Jurkat, Clone E6-1 (cell line): ENCODE data around the gene CD58.

Experiments used
- DNase-seq: peaks from one replicate; pipeline ENCODE4 v3.0.0-alpha.2; 2011; ENCODE audit warnings: low read depth, low spot score
- H3K4me3 ChIP-seq: 2 replicates; pipeline ENCODE4 v1.5.1; 2011; ENCODE audit warnings: mild to moderate bottlenecking, low read length, control low read depth, moderate library complexity

The CD58 gene

DNA sequence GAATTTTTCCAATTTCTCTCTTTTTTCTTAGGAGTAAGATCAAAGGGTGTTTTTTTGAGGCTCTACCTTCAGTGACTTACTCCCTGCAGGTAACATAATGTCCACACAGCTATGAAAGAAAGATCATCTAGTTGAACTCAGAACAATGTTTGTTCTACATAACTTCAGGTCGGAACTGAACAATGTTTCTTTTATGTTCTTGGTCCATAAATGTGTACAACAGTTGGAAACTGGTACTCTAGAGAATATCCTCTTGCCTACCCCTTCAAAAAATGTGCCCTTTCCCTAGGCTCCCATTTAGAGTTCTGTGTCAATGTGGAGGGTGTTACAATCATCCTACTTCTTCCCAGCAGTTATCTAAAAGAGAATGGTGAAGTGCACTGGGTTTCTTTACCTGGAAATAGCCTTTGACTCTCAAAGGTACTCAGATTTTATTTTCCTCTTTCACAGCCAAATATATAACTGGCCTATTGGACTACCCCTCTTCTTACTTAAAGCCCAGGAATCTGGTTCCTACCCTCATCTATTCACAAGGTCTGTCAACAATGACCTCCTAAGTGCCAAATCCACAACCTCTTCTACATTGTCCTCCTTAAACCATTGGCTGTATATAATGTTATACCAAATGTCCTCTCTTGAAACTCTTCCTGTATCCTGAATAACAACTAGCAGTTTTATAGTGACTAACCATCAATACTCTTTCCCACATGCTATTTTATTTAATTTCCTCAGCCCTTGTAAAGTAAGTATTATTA, 42.3 kb downstream of the CD58 start:
- DNase-seq: no peak
- no peak overlapping the region for H3K4me3 ChIP-seq

DNA sequence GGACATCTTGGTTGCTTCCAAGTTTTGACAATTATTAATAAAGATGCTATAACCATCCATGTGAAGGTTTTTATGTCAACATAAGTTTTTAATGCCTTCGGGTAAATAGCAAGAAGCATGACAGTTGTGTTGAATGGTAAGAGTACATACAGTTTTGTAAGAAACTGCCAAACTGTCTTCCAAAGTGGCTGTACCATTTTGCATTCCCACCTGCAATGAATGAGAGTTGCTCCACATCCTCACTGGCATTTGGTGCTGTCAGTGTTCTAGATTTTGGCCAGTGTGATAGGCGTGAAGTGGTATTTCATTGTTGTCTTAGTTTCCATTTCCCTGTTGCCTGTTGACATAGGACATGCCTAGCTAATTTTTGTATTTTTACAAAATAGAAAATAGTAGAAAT, 45.4 kb downstream of the CD58 start:
- DNase-seq: no peak
- H3K4me3 ChIP-seq: no peak overlapping the region

DNA sequence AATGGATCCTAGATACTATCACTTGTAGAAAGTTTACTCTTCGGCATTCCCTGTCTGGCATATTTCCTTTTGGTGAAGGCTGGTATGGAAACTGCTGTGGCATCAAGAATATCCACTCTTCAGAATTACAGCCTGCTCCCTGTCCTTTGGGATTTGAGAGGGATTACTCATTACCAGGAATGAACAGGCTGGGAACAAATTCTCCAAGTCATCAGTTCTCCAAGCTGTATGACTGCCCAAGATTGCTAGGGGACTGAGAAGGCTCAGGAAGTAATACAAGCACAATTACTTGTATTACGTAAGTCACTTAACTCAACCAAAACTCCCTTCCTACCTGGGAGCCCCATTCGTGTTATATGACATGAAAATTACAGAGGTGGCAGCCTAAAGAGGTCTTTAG, 49.6 kb downstream of the CD58 start:
- no peak for DNase-seq
- no peak overlapping the region for H3K4me3 ChIP-seq

DNA sequence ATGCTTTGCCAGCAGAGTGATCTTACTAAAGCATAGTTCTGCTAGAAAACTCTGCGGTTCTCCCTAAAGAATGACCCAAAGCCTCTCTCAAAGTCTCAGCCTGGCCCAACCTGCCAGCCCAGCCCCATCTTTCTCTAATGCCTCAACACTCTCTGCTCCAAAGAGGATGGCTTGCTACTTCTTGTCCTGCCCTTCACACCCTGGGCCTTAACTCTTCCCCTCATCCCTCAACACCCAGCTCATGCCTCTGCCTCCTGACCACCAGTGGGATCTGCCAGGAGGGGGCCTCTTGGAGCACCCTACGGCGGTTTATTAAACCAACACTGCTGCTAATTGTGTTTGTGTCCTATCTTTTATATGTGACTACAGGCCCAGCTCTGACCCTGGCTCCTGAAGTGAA, 52.4 kb downstream of the CD58 start:
- DNase-seq: no peak
- no peak overlapping the region for H3K4me3 ChIP-seq

DNA sequence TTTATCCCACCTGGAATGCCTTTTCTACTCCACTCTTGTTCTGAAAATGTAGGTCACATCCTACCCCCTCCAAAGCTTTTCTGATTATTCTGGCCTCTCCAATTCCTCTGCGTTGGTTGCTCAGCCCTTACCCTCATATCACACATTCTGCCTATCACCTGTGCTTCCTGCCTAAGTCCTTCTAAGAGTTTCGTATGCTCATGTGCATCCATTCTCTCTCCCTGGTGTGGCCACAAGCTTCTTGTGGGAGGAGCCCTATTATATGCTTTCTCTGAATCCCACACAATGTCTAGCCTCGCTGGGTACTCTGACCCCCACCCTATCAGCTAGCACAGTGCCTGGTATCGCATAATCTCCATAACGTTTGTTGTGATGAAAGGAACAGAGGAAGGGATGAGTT, 54.2 kb downstream of the CD58 start:
- H3K4me3 ChIP-seq: no peak overlapping the region
- peak; percentile 59 for DNase-seq

DNA sequence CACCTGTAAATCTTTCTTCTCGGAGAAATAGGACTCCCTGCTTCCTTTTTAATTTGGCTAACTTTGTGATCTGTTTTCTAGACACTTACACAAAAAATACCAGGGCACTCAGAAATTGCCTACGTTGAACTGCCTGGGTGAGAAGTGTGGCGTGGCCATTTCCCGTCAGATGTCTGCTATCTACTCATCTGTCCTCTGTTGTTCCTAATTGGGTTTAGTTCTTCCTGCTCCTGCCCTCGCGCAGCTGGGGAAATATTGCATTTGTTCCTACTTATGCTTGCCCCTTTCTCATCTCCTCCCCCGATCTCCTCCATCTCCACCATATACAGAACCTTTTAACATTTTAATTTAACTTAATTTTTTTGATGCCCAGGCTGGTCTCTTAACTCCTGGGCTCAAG, 55.1 kb downstream of the CD58 start:
- peak; percentile 78 for DNase-seq
- H3K4me3 ChIP-seq: peak overlapping the region; percentile 37

DNA sequence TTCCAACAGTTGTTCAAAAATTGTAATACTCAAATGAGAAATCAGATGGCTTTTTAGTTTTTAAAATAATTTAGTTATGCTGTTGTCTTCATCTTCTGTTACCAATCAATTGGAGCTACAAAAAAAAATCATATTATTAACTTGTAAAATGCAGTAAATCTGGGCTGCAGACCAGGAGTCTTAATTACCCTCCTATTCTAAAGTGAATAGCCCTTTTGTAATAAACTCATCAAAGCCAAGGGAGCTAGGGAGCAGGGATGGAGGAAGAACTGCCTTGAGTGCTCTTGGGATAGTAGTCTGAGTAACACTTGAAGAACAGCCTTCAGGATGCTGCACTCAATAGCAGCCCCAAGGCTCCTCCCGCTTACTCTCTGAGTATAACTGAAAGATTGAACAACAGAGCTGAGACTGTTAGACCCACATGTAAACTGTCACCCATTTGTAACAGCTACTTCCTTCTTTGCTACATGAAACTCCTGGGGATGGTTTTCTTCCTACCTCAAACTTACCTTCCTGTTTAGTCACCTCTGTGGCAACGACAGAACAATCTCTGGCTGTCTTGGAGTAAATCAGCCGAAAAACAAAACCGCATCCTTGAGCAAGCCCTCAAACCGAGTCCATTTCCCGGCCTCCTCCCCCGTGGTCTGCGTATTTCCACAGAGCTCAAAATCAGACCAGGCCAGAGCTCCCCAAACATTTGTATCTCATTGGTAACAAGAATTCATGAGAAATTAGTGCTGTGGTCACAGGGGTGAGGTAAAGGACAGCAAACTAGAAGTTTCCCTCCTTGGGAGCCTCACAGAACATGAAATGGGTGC, 55.9 kb downstream of the CD58 start:
- H3K4me3 ChIP-seq: peak overlapping the region; percentile 37
- DNase-seq: peak; percentile 96

DNA sequence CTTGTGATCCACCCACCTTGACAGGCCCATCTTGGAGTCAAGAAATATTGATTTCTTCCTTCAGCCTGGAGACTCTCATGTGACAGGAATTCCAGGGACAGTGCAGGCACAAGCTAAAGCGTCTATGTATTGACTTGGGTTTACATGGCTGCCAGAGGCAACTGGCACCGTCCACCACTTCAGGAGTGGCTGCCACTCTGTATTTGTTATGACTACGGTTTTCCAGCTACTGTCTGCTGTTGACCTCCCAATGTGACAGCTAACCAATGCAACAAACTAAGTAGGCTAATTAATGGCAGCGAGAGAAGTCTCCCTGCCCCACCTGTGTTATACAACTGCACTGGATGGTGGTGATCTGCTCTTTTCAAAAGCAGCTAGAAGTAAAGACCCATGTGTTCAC, 56.9 kb downstream of the CD58 start:
- H3K4me3 ChIP-seq: no peak overlapping the region
- no peak for DNase-seq

DNA sequence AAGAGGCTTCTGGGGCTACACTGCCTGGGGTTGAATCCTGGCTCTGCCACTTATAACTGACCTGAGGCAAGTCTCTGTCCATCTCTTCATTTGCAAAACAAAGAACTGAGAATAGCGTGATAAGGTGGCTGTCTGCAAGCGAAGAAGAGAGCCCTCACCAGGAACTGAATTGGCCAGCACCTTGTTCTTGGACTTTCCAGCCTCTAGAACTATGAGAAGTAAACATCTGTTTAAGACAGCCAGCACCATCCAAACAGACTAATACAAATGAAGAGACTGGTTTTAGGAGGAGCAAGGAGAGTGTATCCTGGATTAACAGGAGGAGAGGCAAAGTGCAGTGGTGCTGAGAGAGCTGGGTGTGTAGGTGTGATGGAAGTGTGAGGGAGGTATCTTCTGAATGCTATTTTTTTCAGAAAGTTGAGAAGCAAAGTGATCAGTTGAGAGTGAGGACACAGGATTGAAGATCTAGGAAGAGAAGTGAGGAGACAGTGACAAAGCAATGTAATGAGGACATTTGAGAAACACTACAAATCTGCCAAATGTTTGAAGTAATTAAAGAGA, 59.3 kb downstream of the CD58 start:
- H3K4me3 ChIP-seq: no peak overlapping the region

DNA sequence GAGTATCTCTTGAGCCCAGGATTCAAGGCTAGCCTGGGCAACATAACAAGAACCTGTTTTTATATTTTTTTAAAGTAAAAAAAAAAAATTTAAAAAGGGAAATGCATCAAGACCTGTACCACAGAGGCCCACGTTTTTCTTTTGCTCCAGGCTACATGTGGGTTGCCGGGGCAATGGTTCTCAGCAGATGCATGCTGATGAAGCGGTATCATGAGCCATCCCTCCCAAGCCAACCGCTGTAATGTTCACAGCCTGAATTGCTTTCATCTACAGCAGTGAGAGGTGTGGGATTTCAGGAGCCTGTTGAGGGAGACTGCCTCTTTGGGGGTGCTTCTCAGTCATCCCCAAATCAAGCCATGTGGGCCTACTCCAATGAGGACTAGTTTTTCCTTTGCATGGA, 60.5 kb downstream of the CD58 start:
- peak; percentile 69 for DNase-seq
- no peak overlapping the region for H3K4me3 ChIP-seq

More for the DNA sequence above, 59.3 kb downstream of the CD58 start:
- DNase-seq: no peak

DNA sequence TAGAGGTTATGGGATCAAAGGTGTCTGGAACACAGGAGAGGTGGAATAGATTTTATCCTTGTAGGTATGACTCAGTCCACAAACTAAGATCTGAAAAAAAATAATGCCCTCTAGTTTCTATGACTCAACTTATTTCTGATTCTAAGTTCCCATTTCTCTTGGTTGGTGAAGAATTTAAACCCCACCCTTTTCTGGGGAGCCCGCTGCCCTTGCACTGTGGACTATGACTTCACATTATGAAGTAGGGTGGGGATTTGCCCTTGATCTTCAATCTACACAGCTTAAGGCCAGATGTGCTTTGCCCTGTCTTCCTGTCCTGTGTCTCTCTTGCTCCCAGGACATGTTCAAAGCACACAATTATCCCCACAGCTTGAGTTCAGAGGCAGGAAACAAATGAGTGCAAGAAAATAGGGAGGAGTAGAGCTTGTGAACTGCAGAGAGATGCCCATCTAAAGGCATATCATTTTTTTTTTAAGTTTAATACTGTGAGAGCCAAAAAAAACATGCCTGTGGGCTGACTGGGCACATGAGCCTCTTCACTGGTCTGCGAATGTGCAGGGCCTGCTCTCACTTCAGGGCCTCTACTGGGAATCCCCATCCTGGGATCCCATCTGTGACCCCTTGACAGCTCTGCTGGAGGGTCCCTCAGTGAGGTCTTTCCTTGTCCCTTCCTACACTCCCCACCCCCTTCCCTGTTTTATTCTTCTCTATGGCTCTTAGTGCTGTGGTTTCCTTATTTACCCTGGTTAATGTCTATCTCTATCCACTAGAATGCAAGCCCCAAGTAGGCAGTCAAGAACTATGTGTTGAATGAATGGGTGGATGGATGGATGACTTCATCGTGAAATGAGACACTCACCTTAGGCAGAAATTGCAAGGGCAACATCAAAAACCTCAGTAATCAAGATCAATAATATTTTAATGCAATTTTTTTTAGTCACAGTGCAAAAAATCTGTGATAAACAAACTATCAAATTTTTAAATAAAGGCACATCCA, 61.5 kb downstream of the CD58 start:
- H3K4me3 ChIP-seq: no peak overlapping the region
- peak; percentile 37 for DNase-seq

DNA sequence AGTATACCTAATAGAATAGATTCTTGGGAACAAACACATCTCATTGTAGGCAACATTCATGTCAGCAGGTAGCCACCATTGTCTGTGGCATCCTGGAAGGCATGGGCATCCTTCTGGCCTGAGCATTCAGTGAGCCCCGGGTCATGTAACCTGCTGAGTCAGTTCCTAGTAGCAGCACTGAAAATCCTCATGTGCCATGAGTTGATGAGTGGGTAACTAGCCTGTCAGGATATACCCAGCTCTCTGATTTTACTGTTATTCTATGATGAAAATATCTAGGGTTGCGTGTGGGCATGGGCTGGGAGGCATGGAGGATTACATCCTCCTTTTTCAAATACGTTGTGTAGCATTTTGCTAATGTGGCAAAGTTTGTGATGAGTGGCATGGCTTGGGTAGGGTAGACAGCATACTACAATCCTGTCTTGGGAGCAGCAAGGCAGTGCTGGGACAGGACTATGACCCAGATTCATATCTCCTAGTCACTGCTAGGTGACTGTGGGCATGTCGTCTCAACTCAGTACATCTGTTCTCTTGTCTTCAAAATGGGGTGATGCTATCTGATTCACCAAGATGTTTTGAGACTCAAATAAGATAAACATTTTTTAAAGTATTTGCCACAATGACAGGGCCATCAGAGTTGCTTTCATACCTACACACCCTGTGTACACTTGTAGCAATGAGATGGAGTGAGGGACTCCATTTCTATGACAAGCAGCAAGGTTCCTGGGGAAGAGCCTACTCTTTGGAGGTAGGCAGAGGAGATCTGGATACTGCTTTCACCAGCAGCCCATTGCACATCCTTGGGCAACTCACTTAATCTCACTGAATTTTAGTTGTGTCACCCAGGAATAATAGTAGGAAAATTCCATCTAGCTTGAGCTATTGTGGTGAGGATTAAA, 62.5 kb downstream of the CD58 start:
- DNase-seq: no peak
- H3K4me3 ChIP-seq: no peak overlapping the region

DNA sequence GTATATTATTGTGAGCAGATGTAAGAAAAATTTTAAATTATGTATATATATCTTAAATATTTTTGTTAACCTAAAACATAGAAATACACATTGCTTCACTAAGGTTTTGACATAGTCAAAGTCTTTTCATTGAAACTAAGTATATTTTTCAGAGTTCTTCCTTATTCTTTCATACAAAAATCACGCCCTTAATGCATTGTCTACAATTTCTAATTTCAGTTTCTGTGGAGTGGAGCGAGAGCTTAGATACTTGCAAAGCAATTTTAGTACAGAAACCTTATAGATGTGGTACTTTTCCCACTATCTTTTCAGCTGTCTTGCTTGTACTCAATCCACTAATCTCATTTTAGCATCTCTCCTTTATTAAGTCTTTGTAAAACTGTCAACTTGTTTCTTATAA, 63.2 kb downstream of the CD58 start:
- DNase-seq: no peak
- H3K4me3 ChIP-seq: no peak overlapping the region

DNA sequence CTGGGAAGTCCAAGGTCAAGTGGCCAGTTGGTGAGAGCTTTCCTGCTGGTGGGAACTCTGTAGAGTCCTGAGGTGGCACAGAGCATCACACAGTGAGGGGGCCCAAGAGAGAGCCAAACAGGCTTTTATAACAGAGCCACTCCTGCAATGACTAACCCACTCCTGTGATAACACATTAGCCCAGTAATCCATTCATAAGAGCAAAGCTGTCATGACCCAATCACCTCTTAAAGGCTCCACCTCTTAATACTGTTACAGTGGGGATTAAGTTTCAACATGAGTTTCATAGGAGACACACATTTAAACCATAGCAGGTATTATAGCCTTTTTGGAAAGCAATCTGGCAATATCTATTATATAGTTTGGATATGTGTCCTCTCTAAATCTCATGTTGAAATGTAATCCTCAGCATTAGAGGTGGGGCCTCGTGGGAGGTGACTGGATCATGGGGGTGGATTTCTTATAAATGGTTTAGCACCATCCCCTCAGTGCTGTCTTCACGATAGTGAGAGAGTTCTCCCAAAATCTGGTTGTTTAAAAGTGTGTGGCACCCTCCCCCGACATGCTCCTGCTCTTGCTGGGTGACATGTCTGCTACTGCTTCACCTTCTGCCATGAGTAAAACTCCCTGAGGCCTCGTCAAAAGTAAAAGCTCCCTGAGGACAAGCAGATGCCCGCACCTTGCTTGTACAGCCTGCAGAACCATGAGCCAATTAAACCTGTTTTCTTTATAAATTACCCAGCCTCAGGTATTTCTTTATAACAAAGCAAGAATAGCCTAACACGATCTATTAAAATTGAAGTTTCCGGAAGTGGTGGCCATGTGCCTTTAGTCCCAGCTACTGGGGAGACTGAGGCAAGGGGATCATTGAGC, 64.5 kb downstream of the CD58 start:
- no peak for DNase-seq
- H3K4me3 ChIP-seq: no peak overlapping the region

DNA sequence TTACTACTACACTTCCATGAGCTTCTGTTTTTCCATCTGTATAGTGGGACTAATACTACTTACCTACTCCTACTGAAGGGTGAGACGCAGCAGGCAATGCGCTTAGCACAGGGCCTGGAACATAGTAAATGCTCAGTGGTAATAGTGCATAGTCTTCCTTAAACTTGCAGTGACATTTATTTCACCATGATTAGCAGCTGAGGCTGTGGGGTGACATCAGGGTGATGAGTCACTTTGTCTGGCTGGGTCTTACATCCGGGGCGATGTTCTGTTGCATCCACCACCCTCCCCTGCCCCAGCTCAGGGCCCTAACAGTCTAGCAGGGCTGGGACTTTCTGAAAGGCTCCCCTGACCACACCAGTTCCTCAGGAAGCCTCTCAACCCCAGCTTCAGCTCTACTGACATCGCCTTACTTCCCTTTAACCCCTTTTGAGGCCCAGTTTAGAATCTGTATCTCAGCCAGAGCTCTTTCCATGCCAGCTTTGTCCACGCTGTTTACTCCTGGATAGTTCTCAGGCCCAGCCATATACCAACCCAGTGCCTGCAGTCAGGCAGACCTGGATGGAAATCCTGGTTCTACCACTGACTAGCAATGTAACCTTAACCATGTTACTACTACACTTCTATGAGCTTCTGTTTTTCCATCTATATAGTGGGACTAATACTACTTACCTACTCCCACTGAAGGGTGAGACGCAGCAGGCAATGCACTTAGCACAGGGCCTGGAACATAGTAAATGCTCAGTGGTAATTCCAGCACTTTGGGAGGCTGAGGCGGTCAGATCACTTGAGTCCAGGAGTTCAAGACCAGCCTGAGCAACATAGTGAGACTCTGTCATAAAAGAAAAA, 66.3 kb downstream of the CD58 start:
- H3K4me3 ChIP-seq: peak overlapping the region; percentile 5
- peak; percentile 91 for DNase-seq

DNA sequence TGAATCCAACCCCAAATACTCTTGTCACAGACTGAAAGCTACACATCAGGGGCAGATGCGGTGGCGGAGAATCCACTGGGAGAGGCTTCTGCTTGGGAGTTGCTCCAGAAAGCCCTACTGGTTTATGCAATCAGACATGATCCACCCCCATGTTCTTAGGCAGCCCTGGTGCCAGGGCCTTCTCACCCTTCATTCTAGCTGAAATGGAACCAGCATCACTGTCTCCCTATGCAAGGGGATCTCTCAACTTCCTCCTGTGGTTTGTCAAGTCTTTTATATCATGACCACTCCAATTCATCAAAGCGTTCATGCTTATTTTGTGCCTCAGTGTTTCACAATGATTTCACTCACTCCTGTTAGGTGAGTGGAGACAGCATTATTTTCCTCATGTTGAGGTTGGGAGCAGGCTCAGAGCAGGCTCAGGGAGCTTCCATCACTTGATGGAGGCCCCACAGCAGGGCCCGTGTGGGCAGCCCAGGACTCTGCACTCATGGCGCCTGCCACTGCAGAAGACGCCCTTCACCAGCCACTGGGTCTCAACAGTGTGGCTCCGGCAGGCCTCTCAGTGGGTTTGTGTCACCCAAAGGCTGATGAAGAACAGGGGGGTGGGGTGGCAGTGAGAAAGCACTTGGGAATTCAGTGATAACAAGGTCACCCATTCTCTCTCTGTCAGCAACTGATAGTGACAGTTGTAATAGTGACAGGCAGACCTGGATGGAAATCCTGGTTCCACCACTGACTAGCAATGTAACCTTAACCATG, 67.1 kb downstream of the CD58 start:
- no peak overlapping the region; the same call in none of the 2 replicates for H3K4me3 ChIP-seq
- peak; percentile 46 for DNase-seq
